H1 (cell line): Measurements from ENCODE around the gene TDRD5. TPM values are rescaled to one million over a fixed set of nuclear protein-coding genes. Genes with fewer than 3 reads are reported as not detected.

Experiments
- CTCF ChIA-PET: fragments of 300-600 bp; sonication (Branson Sonifier 250); formaldehyde crosslinking; loops from one replicate; lab custom pipeline; 2021; ENCODE audit not compliant: partially characterized antibody; lab: Charles Lee
- POLR2A ChIA-PET: fragments of 300-600 bp; sonication (Branson Sonifier 250); formaldehyde crosslinking; loops from one replicate; lab custom pipeline; 2021; ENCODE audit warnings: inconsistent platforms; ENCODE audit not compliant: partially characterized antibody; lab: Charles Lee
- DNase-seq, 2 experiments: peaks; one replicate each; pipeline versions ENCODE4 v3.0.0 to v3.0.0-alpha.2; 2010 to 2022; ENCODE audit warnings: low spot score in 2 of 2, low read depth in 1 of 2, mixed read lengths in 1 of 2
- FAIRE-seq: peaks from 2 replicates; lab custom pipeline; 2011; peaks lifted over from hg19 to GRCh38; lab: Jason Lieb, UNC
- H2AFZ ChIP-seq: 2 replicates; pipeline ENCODE4 v1.8.1; 2012; ENCODE audit warnings: low read length, inconsistent platforms
- H2AK5ac ChIP-seq: 2 replicates; pipeline ENCODE4 v1.6.1; 2013; ENCODE audit warnings: low read depth, low read length
- H2BK120ac ChIP-seq: replicated peaks from 2 replicates; pipeline ENCODE3; 2013; ENCODE audit warnings: low read depth, low read length, inconsistent platforms
- H2BK12ac ChIP-seq: 2 replicates; pipeline ENCODE4 v1.6.1; 2013; ENCODE audit warnings: low read depth, low read length
- H2BK15ac ChIP-seq: 2 replicates; pipeline ENCODE4 v1.6.1; 2013; ENCODE audit warnings: low read length
- H2BK20ac ChIP-seq: 2 replicates; pipeline ENCODE4 v1.6.1; 2013; ENCODE audit warnings: low read length
- H2BK5ac ChIP-seq: 2 replicates; pipeline ENCODE4 v1.6.1; 2013; ENCODE audit warnings: low read depth, low read length
- H3K14ac ChIP-seq: 2 replicates; pipeline ENCODE4 v1.6.1; 2013; ENCODE audit warnings: inconsistent platforms; ENCODE audit not compliant: insufficient read length
- H3K18ac ChIP-seq: 2 replicates; pipeline ENCODE4 v1.6.1; 2013; ENCODE audit warnings: low read length; ENCODE audit errors: extremely low read depth
- H3K23ac ChIP-seq: 2 replicates; pipeline ENCODE4 v1.6.1; 2013; ENCODE audit warnings: inconsistent platforms; ENCODE audit not compliant: insufficient read length
- H3K23me2 ChIP-seq: 2 replicates; pipeline ENCODE4 v1.6.1; 2013; ENCODE audit warnings: low read depth, low read length
- H3K27ac ChIP-seq: 2 replicates; pipeline ENCODE4 v1.6.1; 2011; ENCODE audit warnings: low read depth, low read length, inconsistent platforms
- H3K27me3 ChIP-seq, 4 experiments: replicated peaks in 1 of 4; 1 replicate in 1 of 4; 2 replicates in 3 of 4; pipeline versions ENCODE4 v1.6.1 to v1.8.1; 2011 to 2013; ENCODE audit warnings: low read length in 3 of 4, mild to moderate bottlenecking in 3 of 4, inconsistent platforms in 2 of 4, mixed read lengths in 2 of 4, moderate library complexity in 1 of 4; ENCODE audit not compliant: control insufficient read depth in 3 of 4, insufficient read depth in 3 of 4; ENCODE audit errors: extremely low read depth in 1 of 4
- H3K36me3 ChIP-seq, 4 experiments: 2 replicates each; pipeline versions ENCODE4 v1.6.1 to v1.8.1; 2011 to 2013; ENCODE audit warnings: mild to moderate bottlenecking in 4 of 4, low read length in 3 of 4, moderate library complexity in 2 of 4, control low read depth in 1 of 4, inconsistent platforms in 1 of 4; ENCODE audit not compliant: insufficient read depth in 4 of 4, control insufficient read depth in 2 of 4
- H3K4ac ChIP-seq: replicated peaks from 2 replicates; pipeline ENCODE3; 2013; ENCODE audit warnings: low read length, low read depth, mixed read lengths, inconsistent platforms; ENCODE audit not compliant: insufficient read length
- H3K4me1 ChIP-seq, 4 experiments: replicated peaks in 1 of 4; 1 replicate in 1 of 4; 2 replicates in 3 of 4; pipeline versions ENCODE4 v1.6.1 to v1.8.1; 2011 to 2013; ENCODE audit warnings: low read length in 3 of 4, inconsistent platforms in 2 of 4, mixed read lengths in 1 of 4; ENCODE audit not compliant: insufficient read depth in 4 of 4, control insufficient read depth in 3 of 4
- H3K4me2 ChIP-seq, 2 experiments: 2 replicates each; pipeline versions ENCODE4 v1.6.1 to v1.8.1; 2011 to 2013; ENCODE audit warnings: low read depth in 2 of 2, low read length in 2 of 2, control low read depth in 1 of 2, inconsistent platforms in 1 of 2, mild to moderate bottlenecking in 1 of 2; ENCODE audit not compliant: insufficient read depth in 1 of 2
- H3K4me3 ChIP-seq, 4 experiments: fragments of 200-600, 300-600 bp in 1 of 4; sonication (generic), shearing (Covaris generic), sonication (Bioruptor Twin) in 1 of 4; 2 replicates each; pipeline versions ENCODE4 v1.5.1 to v1.8.1; 2011 to 2016; ENCODE audit warnings: low read length in 4 of 4, low read depth in 3 of 4, control low read depth in 2 of 4, inconsistent platforms in 2 of 4, mild to moderate bottlenecking in 2 of 4, mixed read lengths in 1 of 4, moderate library complexity in 1 of 4; ENCODE audit not compliant: insufficient read depth in 2 of 4; ENCODE audit errors: extremely low read depth in 1 of 4
- H3K56ac ChIP-seq: replicated peaks from 2 replicates; pipeline ENCODE3; 2013; ENCODE audit warnings: low read depth, mild to moderate bottlenecking, mixed read lengths, low read length, inconsistent platforms; ENCODE audit not compliant: insufficient read length
- H3K79me1 ChIP-seq: 2 replicates; pipeline ENCODE4 v1.6.1; 2013; ENCODE audit warnings: low read depth, low read length, control low read depth
- H3K79me2 ChIP-seq, 2 experiments: 2 replicates each; pipeline versions ENCODE4 v1.6.1 to v1.8.1; 2012 to 2013; ENCODE audit warnings: low read length in 2 of 2, mild to moderate bottlenecking in 2 of 2, inconsistent platforms in 1 of 2; ENCODE audit not compliant: insufficient read depth in 2 of 2, control insufficient read depth in 1 of 2
- H3K9ac ChIP-seq, 4 experiments: replicated peaks in 1 of 4; 1 replicate in 1 of 4; 2 replicates in 3 of 4; pipeline versions ENCODE4 v1.6.1 to v1.8.1; 2011 to 2013; ENCODE audit warnings: low read depth in 3 of 4, low read length in 3 of 4, control low read depth in 2 of 4, mild to moderate bottlenecking in 2 of 4, moderate library complexity in 2 of 4, inconsistent platforms in 1 of 4; ENCODE audit errors: extremely low read depth in 1 of 4
- H3K9me3 ChIP-seq, 2 experiments: 2 replicates each; pipeline versions ENCODE4 v1.6.1 to v1.8.1; 2012 to 2013; ENCODE audit warnings: mild to moderate bottlenecking in 2 of 2, moderate library complexity in 2 of 2, control low read depth in 1 of 2, inconsistent platforms in 1 of 2, low read depth in 1 of 2, low read length in 1 of 2, mixed read lengths in 1 of 2; ENCODE audit not compliant: insufficient read depth in 2 of 2
- H4K20me1 ChIP-seq, 2 experiments: replicated peaks in 1 of 2; 2 replicates each; pipeline versions ENCODE3 to v1.8.1; 2011 to 2013; ENCODE audit warnings: inconsistent platforms in 2 of 2, low read length in 2 of 2, mild to moderate bottlenecking in 1 of 2; ENCODE audit not compliant: insufficient read depth in 2 of 2, control insufficient read depth in 1 of 2
- H4K5ac ChIP-seq: 2 replicates; pipeline ENCODE4 v1.6.1; 2013; ENCODE audit warnings: low read length, low read depth, mixed read lengths, inconsistent platforms; ENCODE audit not compliant: insufficient read length
- H4K8ac ChIP-seq: 2 replicates; pipeline ENCODE4 v1.8.0; 2013; ENCODE audit warnings: mild to moderate bottlenecking, moderate library complexity, low read length, inconsistent platforms; ENCODE audit not compliant: insufficient read depth; ENCODE audit errors: extremely low read depth
- H4K91ac ChIP-seq: replicated peaks from 2 replicates; pipeline ENCODE3; 2013; ENCODE audit warnings: low read length, mixed read lengths, inconsistent platforms; ENCODE audit not compliant: insufficient read length
- ATF2 ChIP-seq: IDR thresholded peaks from 2 replicates; pipeline ENCODE4 v1.6.1; 2012; ENCODE audit warnings: low read length, inconsistent platforms
- CBX8 ChIP-seq: fragments of 300-800, 300-1000 bp; sonication (generic); IDR thresholded peaks from 2 replicates; pipeline ENCODE4 v1.7.1; 2016; ENCODE audit warnings: low read depth, low read length, borderline replicate concordance
- CEBPB ChIP-seq: IDR thresholded peaks from 2 replicates; pipeline ENCODE4 v1.6.1; 2012; ENCODE audit warnings: low read depth, low read length
- CREB1 ChIP-seq: IDR thresholded peaks from 2 replicates; pipeline ENCODE4 v1.6.1; 2012; ENCODE audit warnings: inconsistent platforms
- E2F6 ChIP-seq: IDR thresholded peaks from 2 replicates; pipeline ENCODE4 v1.6.1; 2012; ENCODE audit warnings: inconsistent platforms
- GTF2F1 ChIP-seq: IDR thresholded peaks from 2 replicates; pipeline ENCODE4 v1.6.1; 2012; ENCODE audit warnings: low read depth, low read length, improper control_type of control experiment, borderline replicate concordance
- JUN ChIP-seq: IDR thresholded peaks from 2 replicates; pipeline ENCODE4 v1.6.1; 2011; ENCODE audit warnings: low read depth, mild to moderate bottlenecking, improper control_type of control experiment, low read length
- KDM1A ChIP-seq: fragments of 200-600, 300-600 bp; sonication (generic); IDR thresholded peaks from 2 replicates; pipeline ENCODE4 v1.7.1; 2016; ENCODE audit warnings: mild to moderate bottlenecking, low read length, borderline replicate concordance
- NRF1 ChIP-seq: IDR thresholded peaks from 2 replicates; pipeline ENCODE4 v1.6.1; 2011; ENCODE audit warnings: mild to moderate bottlenecking, low read depth, low read length, improper control_type of control experiment
- RNF2 ChIP-seq: fragments of 200-900, 300-1000 bp; sonication (generic); IDR thresholded peaks from 2 replicates; pipeline ENCODE4 v1.7.1; 2016; ENCODE audit warnings: borderline replicate concordance, low read depth, mild to moderate bottlenecking, antibody characterized with exemption, low read length; ENCODE audit not compliant: poor library complexity, severe bottlenecking; ENCODE audit errors: missing control alignments
- WGBS, 2 experiments: shearing (Covaris generic) in 1 of 2; methylation state at CpG; one replicate each; pipeline versions ENCODE4 v1.1.6 to v1.1.7; 2013 to 2015; ENCODE audit warnings: low lambda C conversion rate in 2 of 2, mixed read lengths in 2 of 2, inconsistent platforms in 1 of 2, low coverage in 1 of 2, missing lambda C conversion rate in 1 of 2; ENCODE audit not compliant: insufficient replicate concordance in 2 of 2, insufficient coverage in 1 of 2, insufficient read length in 1 of 2; ENCODE audit errors: extremely low coverage in 1 of 2, missing lambda C conversion rate in 1 of 2; 5-methylcytosine and 5-hydroxymethylcytosine counted together
- polyA plus RNA-seq, 7 experiments: library from polyadenylated mRNA; depleted of rRNA in 3 of 7; stranded (reverse) in 5 of 7; unstranded in 2 of 7; fragments of >200 nt in 5 of 7; fragments of 200-250 nt in 2 of 7; gene quantifications; 1 replicate in 5 of 7; 2 replicates in 1 of 7; 4 replicates in 1 of 7; pipeline versions ENCODE4 v1.2.1 to v1.2.3, GENCODE V29; 2011 to 2013; ENCODE audit warnings: missing spikeins in 2 of 7, mixed read lengths in 2 of 7
- total RNA-seq: library from RNA; stranded (reverse); fragmentation: NEBNext Ultra II Directional; extraction: Animal tissue kit (Norgen Biotek cat#: 25700); gene quantifications from 2 replicates; pipeline ENCODE4 v1.2.1, GENCODE V29; 2021

Gene TDRD5
- total and polyA plus RNA-seq, 2 of the 8 experiments (the other 6 are each of a cell fraction or from before 2014, with no cell fraction given) = 0.53 to 1.4 TPM

GRCh38 chr1:179548666-179549367 lies 42.8 kb upstream of the TDRD5 start:
- POLR2A ChIA-PET = no interaction called here
- H2BK20ac ChIP-seq = no peak overlapping the region

More at GRCh38 chr1:179548666-179549367, 42.8 kb upstream of the TDRD5 start:
- Histone ChIP-seq H3K27me3 (no peaks in the 10 kb centered on the region; a peak in 1 of 7 replicates), H3K27ac (no peak overlapping the region), H4K91ac (no peak overlapping the region), H2BK120ac (no peak overlapping the region), H2AK5ac (no peak overlapping the region), H3K79me2 (no peaks in the 10 kb centered on the region), H2BK5ac (no peak overlapping the region), H3K14ac (no peak overlapping the region), H2BK15ac (no peak overlapping the region), H4K20me1 (no peaks in the 10 kb centered on the region), H3K4me1 (no peaks in the 10 kb centered on the region; a peak in 2 of 7 replicates), H2AFZ (no peak overlapping the region), H4K5ac (no peak overlapping the region), H2BK12ac (no peak overlapping the region), H3K23me2 (no peaks in the 10 kb centered on the region), H4K8ac (no peak overlapping the region), H3K23ac (no peak overlapping the region), H3K79me1 (no peaks in the 10 kb centered on the region), H3K36me3 (no peaks in the 10 kb centered on the region), H3K9ac (no peak overlapping the region), H3K56ac (no peak overlapping the region), H3K4me3 (no peak overlapping the region), H3K4ac (no peak overlapping the region), H3K4me2 (no peak overlapping the region), H3K18ac (no peak overlapping the region), H3K9me3 (no peaks in the 10 kb centered on the region; a peak in 1 of 4 replicates)
- CTCF ChIA-PET = interaction anchor here (0.5 kb wide), 1 partner anchor 220 kb away, joined by 3 read pairs; no protein-coding TSS in a partner anchor
- TF ChIP-seq NRF1 (no peak), JUN (no peak), GTF2F1 (no peak), CREB1 (no peak), CEBPB (no peak), CBX8 (no peak), ATF2 (no peak), KDM1A (no peak), E2F6 (no peak), RNF2 (no peak)
- 63% methylated on average over 3 of the region's 3 CpGs; no CpG with 5 or more reads in 1 of the 2 experiments for WGBS, 2 experiments
- FAIRE-seq = no peak
- DNase-seq = no peak
